Measurements from ENCODE around the gene BBS10.
"Not testable (repeated sequence)": the region's sequence is repeated elsewhere in the genome, so short reads cannot be mapped to it uniquely, and the experiment has no call there.

Gene BBS10

DNA sequence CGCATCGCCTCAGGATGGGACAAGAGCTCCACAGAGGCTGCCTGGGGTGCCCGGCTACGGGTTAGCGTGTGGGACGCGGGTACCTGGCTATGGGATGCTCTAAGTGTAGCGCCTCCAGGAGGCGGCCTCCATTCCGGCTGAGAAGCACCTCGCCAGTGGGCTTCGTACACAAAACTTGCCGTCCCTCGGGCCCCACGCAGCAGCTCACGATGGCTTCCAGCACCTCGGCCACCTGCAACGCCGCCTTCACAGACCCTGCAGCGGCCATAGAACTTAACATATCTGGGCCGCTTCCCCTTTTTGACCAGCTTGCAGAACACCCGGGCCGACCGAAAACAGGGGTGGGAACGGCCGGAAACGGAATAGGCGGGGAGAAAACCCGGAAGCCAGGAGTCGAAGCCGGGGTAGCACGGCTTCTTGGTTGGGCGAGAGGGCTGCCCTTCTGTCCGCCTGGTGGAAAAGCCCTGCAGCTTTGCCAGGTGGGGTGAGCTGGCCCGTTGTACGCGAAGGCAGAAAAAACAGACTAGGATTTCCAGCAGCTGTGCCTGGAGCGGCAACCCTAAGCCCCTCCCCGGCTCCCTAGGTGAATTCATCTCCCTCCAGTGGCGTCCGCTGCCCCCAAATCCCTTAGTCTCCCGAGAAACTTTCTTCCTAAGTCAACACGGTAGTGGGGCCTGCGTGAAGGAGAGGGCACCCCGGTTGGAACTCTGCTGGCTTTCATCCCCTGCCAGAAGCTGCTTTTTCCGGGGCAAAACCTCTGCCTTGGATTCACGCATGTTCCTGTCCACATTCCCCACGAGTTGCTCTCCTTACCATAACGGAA, at the start of gene BBS10:
BBS10 (minus strand) TSS at position 337 of the 823 bp plus-strand sequence; CDS start at position 280, 57 bp downstream.
- DNase-seq (ENCODE audit: low spot score), result peak; percentile 96

DNA sequence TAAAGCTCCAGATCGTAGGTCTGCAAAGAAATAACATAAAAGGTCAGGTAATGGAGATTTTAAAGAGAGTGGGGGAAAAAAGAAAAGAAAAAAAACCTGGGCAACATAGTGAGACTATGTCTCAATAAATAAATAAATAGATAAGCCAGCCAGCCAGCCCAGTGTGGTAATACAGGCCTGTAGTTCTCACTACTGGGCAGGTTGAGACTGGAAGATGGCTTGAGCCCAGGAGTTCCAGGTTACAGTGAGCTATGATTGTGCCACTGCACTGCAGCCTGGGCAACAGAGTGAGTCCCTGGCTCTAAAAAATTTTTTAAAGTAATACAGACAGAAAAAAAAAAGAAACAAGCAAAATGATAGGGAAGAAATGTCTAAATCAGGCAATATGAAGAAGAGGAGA, 43.2 kb upstream of the BBS10 start:
- no peak for DNase-seq (ENCODE audit: low spot score)

DNA sequence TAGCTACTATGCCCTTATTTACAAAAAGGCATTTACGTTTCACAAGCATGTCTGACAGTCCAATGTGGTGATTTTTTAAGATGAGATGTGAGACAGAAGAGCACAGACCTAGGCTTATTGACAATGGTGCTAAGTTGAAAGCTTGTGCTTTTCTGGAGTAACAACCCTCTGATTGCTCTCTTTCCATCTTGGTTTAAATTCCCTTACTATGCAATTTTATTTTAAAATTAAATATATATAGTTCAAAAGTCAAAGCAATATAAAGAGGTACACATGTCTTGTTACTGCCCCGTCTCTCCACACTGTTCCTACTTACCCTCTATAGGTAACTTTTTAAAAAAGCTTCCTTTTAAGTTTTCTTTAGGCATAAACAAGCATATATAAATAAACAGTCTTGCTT, 39.4 kb upstream of the BBS10 start:
- DNase-seq (ENCODE audit: low spot score), result no peak

DNA sequence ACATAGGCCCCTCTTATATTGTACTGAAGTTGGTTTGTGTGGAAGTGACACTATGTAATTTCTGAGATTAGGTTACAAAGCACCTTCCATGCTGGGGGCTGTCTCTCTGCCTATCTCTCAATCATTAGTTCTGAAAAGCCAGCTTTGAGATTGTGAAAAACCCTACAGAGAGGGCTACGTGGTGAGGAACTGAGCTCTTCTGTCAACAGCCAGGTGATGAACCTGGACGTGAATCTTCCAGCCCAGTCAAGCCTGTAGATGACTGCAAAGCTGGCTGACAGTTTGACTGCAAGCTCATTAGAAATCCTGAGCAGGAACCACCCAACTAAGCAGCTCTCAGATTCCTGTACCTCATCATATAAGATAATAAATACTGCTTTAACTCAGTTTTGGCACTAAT, 36.3 kb upstream of the BBS10 start:
- no peak for DNase-seq (ENCODE audit: low spot score)

DNA sequence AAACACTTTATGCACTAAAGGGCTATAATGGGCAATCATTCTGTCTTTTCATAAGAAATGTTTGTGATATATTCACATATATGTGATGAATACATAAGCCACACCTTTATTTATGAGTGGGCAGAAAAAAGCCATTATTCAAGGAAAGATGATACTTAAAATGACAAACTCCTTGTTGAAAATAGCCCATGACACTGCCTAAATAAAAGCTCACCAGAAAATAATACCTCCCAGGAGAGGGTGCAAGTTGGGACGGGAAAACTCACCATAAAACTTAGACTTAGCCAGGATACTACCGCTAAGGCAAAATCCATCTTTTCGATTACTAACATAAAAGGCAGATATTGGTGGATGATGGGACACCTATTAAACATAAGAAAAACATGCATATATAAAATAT, 35.8 kb upstream of the BBS10 start:
- no peak for DNase-seq (ENCODE audit: low spot score)

DNA sequence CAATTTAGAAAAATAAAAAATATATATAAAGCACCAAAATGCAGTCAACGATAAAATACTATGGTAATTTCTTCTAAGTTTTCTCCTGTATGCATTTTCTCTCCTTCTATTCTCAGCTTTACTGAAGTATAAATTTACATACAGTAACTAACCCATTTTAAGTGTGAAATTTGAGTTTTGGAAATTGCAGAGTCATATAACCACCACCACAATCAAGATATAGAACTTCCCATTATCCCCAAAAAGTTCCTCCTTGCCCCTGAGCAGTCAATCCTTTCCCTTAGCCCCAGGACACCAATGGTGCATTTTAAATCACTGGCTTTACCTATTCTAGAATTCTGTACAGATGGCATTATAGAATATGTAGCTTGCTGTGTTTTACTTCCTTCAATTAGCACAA, 31.0 kb upstream of the BBS10 start:
- no peak for DNase-seq (ENCODE audit: low spot score)

DNA sequence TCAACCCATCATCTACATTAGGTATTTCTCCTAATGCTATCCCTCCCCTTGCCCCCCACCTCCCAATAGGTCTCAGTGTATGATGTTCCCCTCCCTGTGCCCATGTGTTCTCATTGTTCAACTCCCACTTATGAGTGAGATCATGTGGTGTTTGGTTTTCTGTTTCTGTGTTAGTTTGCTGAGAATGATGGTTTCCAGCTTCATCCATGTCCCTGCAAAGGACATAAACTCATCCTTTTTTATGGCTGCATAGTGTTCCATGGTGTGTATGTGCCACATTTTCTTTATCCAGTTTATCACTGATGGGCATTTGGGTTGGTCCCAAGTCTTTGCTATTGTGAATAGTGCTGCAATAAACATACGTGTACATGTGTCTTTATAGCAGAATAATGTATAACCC, 28.7 kb upstream of the BBS10 start:
- DNase-seq (ENCODE audit: low spot score), result not testable (repeated sequence)

DNA sequence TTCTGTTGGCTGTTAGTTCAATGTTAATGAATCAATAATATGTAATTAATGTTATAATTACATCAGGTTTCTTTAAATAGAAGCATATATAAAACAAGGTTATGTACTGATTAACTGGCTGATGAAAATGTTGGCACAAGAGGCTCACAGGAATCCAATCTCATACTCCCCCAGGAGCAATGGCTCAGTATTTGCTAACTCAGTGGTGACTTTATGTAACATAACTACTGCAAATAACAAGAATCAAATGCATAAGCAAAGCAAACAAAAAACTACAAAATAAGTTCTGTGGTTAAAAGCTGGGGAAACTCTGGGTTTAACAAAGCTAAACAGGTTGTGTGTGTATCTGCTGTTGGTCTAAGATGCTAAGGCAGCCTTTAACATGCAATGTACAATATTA, 27.7 kb upstream of the BBS10 start:
- no peak for DNase-seq (ENCODE audit: low spot score)

DNA sequence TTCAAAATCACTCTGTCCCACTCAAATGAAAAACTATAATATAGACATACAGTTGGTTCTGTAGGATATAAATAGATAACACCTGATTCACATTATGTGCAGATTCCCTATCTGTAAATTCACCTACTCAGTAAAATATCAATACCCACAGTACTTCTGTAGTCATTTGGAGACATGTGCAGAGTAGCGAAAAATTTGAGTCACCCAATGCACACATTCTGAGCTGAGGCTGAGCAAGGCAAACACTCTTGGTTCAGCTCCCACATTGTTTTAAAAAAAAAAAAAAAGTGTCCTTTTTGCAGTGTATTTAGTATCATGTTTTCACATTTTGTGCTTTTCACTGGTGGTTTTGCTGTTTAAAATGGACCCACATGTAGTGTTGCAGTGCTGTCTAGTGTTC, 27.3 kb upstream of the BBS10 start:
- no peak for DNase-seq (ENCODE audit: low spot score)

DNA sequence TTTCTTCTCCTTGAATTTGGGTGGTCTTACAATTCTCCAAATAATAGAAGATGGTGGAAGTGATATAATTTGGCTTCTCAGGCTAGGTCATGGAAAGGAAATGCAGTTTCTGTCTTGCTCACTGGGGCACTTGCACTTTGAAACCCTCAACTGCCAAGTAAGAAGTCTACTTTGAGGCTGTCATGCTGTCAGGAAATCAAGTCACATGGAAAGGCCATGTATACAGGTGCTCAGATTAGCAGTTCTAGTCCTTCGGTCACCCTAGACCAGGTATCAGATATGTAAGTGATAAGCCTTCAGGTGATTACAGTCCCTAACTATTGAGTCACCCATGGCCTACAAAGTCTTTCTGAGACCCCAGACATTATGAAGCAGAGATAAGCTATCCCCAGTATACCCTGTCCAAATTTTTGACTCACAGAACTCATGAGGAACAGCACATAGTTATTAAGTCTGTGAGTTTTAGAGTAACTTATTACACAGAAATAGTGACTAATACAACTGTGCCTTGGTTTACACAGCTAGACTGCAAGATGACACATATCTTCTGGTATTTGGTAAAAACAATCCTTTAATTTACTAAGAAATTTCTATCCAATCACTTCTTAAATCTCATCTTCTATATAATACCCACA, 26.3 kb upstream of the BBS10 start:
- DNase-seq (ENCODE audit: low spot score), result peak; percentile 7

DNA sequence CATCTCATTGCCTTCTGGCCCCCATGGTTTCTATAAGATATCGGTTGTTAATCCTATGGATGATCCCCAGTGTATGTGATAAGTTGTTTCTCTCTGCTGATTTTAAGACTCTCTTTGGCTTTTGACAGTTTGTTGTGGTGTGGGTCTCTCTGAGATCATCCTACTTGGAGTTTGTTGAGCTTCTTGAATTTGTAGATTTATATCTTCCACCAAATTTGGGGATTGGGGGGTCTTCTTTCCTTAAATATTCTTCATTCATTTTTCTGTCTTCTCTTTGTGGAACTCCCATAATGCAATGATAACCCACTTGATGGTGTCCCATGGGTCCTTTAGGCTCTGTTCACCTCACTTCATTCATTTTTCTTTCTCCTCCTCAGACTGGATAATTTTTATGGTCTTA, 20.0 kb upstream of the BBS10 start:
- no peak for DNase-seq (ENCODE audit: low spot score)

DNA sequence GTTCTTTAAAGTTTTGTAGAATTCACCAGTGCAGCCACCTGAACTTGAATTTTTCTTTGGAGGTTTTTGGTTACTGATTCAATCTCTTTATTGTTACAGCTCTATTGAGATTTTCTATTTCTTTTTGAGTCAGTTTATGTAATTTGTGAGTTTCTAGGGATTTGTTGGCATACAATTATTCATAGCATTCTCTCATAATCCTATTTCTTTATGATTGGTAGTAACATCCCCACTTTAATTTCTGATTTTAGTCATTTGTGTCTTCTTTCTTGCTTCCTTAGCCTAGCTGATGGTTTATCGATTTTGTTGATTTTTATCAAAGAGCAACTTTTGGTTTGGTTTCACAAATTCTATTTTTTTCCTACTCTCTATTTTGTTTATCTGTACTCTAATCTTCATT, 17.9 kb upstream of the BBS10 start:
- no peak for DNase-seq (ENCODE audit: low spot score)

DNA sequence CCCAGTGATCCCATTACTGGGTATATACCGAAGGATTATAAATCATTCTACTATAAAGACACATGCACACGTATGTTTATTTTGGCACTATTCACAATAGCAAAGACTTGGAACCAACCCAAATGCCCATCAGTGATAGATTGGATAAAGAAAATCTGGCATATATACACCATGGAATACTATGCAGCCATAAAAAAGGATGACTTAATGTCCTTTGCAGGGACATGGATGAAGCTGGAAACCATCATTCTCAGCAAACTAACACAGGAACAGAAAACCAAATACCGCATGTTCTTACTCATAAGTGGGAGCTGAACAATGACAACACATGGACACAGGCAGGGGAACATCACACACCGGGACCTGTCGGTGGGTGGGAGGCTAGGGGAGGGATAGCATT, 15.9 kb upstream of the BBS10 start:
- not testable (repeated sequence) for DNase-seq (ENCODE audit: low spot score)

DNA sequence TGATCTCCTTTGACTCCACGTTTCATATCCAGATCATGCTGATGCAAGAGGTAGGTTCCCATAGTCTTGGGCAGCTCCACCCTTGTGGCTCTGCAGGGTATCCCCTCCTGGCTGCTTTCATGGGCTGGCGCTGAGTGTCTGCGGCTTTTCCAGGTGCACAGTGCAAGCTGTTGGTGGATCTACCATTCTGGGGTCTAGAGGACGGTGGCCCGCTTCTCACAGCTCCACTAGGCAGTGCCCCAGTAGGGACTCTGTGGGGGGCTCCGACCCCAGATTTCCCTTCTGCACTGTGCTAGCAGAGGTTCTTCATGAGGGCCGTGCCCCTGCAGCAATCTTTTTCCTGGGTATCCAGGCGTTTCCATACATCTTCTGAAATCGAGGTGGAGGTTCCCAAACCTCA, 12.1 kb upstream of the BBS10 start:
- DNase-seq (ENCODE audit: low spot score), result no peak

DNA sequence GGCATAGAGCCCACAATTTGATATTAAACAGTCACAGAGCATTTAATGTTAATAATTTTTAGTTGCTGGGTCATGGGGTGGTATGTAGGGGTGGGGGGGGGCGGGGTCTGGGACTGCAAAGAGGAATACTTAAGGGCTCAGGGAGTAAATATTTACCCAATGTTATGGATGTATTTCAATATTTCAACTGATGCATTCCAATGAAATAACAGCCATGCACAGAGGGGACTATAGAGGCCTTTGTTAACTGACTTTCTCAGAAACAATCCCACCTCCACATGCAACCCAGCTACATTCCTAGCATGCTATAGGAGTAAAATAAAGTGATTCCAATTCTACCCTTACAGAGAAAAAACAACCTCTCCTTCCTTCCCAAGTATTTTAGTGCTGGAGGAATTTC, 7.9 kb upstream of the BBS10 start:
- DNase-seq (ENCODE audit: low spot score), result no peak

DNA sequence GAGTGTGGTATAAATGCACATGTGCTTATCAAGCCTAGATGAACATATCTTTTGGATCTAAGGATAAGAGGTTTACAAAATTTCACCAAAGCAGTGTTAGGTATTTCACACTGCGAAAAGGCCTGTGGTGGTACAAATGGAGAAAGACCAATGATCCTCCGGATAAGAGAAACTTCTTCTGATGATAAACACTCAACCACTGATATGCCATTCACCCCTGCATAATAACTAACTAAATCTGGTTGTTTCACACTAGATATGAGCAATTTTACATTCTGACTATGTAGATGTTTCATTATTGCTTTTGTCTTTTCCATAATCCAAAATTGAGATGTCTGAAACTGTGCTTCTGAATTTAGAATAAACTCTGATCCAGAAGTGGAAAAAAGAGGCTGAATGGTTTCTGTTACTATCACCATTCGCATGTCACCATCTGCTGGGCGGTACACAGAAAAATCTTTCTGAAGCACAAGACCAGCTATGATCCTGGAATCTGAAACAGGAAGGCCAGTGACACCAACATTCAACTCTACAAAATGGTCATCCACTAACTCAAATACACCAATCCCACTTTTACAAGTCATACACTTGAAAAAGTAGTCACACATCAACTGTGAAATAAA, 1.3 kb downstream of the BBS10 start:
- DNase-seq (ENCODE audit: low spot score), result peak; percentile 50

DNA sequence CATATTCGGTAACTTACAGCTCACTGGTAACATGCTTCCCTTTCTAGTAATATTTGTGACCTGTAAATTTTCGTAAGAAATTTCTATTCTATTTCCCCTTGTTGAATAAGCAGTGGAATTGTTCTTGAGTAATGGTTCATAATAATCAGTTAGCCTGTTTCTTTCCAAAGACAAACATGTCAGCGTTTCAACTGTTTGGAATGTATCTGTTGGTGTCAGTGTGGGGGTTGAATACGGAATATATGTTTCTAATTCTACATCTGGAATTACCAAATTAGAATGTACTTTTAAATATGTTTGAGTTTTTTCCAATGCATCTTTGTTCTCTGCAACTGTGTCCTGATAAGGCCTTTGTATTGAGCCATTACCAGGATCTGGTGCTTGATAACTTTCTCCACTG, 2.0 kb downstream of the BBS10 start:
- no peak for DNase-seq (ENCODE audit: low spot score)

DNA sequence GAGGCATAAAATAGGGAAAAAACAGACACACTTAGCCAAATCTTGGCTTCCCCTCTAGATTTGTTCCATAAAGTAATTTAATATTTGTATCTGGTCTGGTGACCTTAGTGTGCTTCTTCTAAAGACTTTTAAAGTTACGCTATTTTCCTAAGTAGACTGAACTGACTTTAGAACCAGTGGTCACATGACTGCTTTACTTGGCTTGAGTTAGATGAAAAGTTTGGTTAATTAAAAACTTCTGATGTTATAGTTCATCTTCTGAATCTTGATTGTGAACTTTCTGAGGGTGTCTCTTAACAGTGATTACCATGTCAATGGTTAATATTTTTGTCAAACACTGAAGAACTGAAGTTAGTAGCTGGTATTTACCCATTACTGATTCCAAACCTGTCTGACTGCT, 2.6 kb downstream of the BBS10 start:
- no peak for DNase-seq (ENCODE audit: low spot score)

DNA sequence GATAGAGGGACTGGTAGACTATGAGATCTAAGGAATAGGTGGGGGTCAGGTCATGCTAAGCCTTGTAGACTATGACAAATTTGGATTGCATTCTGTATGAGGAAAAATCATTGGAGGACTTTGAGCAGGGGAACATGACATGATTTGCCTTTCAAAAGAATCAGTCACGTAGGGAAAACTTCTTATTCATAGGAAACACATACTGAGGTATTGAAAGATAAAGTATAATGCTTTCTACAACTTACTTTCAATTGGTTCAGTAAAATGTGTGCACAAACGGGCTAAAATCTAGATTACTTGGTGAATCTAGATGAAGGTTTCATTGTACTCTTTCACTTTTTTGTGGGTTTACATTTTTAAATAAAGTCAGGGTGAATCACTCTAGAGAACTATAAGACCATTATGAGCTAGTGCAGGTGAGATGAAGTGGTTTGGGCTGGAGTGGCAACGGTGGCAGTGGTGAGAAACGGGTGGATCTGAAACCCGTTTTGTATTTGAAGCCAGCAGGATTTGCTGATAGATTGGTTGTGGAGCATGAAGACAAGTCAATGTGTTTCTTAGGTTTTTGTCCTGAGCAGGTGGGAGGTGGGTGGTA, 6.7 kb downstream of the BBS10 start:
- peak; percentile 19 for DNase-seq (ENCODE audit: low spot score)

DNA sequence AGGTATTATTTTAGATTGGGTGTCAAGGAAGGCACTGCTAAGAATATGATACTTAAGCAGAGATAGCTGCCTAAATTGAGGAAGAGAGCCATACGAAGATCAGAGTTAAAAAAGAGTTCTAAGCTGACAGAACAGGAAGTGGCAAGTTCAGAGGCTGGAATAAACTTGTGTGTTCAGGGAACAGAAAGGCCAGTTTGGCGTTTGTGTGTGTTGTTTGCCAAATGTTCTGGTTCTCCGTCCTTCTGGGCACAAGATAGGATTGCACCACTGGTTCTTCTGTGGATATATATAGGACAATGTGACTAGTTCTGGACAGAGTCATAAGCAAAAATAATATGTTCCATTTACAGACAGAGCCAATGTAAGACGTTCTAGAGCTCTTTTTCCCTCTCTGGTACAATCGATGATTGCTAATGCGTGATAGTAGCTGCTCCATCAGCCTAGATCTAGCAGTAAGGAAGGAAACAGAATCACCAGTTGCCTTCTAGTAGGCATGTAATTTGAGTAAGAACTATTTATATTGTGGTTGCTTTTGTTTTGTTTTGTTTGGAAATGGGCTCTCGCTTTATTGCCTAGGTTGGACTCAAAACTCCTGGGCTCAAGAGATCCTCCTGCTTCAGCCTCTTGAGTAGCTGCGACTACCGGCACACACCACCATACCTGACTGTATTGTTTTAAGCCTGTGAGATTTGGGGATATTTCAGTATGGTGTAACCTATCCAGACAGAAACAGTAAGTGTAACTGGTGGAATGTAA, 7.4 kb downstream of the BBS10 start:
- no peak for DNase-seq (ENCODE audit: low spot score)

DNA sequence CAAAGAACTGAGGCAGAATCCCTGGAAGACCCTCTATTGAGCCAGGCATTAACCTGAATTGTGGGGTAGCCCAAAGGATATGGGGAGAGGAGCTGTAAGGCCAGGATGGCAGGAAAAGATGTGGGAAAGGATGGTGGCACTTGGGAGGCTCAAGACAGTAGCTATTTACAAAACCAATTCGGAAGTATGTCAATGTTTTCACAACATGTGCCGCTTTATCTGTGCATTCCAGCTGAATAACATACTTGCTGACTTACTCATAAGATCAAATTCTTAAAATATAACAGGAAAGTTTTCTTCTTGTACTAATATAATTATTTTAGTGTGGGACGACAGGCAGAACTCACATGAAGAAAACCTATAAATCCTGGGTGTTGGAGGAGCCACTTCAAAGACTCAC, 10.6 kb downstream of the BBS10 start:
- peak; percentile 65 for DNase-seq (ENCODE audit: low spot score)

DNA sequence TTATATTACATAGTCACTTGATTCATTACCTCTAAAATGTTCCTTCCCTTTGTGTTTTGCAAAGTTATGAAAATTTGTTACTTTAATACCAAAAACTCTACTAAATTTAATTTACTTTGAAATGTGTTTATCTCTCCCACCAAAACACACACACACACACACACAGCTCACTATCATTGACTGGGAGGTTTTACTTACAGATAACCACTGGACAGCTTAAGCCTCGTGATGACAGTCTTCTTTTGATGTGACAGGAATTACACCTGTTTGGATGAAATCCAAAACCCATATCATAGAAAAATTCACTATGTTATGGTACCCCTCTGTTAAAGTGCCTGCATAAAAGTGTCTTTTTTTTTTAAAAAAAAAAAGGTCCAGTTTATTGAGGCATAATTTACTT, 15.6 kb downstream of the BBS10 start:
- no peak for DNase-seq (ENCODE audit: low spot score)

All from AG20443 (cell line).